Measurements from ENCODE around the gene ANO2. TPM values are rescaled to one million over a fixed set of nuclear protein-coding genes. Genes with fewer than 3 reads are reported as not detected.

Gene ANO2
- polyA plus RNA-seq, 4 donors, result 0.31 to 6.2 TPM; not detected in 2

- H3K4me3 ChIP-seq (ENCODE audit: low read depth in 1 of 3, low read length in 3 of 3), result no peak overlapping the region
- no peaks in the 10 kb centered on the region for H3K9me3 ChIP-seq (ENCODE audit: control insufficient read depth in 2 of 2, insufficient read depth in 1 of 2, low read depth in 1 of 2, low read length in 1 of 2)
- H3K27me3 ChIP-seq (ENCODE audit: control insufficient read depth in 3 of 3, insufficient read depth in 3 of 3, low read length in 3 of 3), result peaks cover 0 to 8% (median 5%) of the 10 kb centered on the region in 3 donors
- no peak for FAIRE-seq
- H3K4me1 ChIP-seq (ENCODE audit: control insufficient read depth in 3 of 3, insufficient read depth in 2 of 3, low read depth in 1 of 3, low read length in 2 of 3), result no peaks in the 10 kb centered on the region
- no peak overlapping the region for H3K27ac ChIP-seq (ENCODE audit: low read depth in 1 of 3, low read length in 2 of 3)
- DNase-seq, result no peak
- no peaks in the 10 kb centered on the region for H3K36me3 ChIP-seq (ENCODE audit: control insufficient read depth in 3 of 3, insufficient read depth in 2 of 3, low read depth in 1 of 3, low read length in 3 of 3)
Observed at GRCh38 chr12:5881666-5882065, 63.4 kb downstream of the ANO2 start.

- H3K4me3 ChIP-seq (ENCODE audit: low read depth in 1 of 3, low read length in 3 of 3), result no peak overlapping the region
- no peak overlapping the region for H3K27ac ChIP-seq (ENCODE audit: low read depth in 1 of 3, low read length in 2 of 3)
- no peaks in the 10 kb centered on the region for H3K36me3 ChIP-seq (ENCODE audit: control insufficient read depth in 3 of 3, insufficient read depth in 2 of 3, low read depth in 1 of 3, low read length in 3 of 3)
- 80 to 88% (median 84%) methylated on average over 1 of the region's 1 CpG for WGBS, 3 donors
- no peaks in the 10 kb centered on the region for H3K9me3 ChIP-seq (ENCODE audit: control insufficient read depth in 2 of 2, insufficient read depth in 1 of 2, low read depth in 1 of 2, low read length in 1 of 2)
- H3K27me3 ChIP-seq (ENCODE audit: control insufficient read depth in 3 of 3, insufficient read depth in 3 of 3, low read length in 3 of 3), result peaks cover 0 to 8% (median 5%) of the 10 kb centered on the region in 3 donors
- FAIRE-seq (no peak), DNase-seq (no peak)
- no peaks in the 10 kb centered on the region for H3K4me1 ChIP-seq (ENCODE audit: control insufficient read depth in 3 of 3, insufficient read depth in 2 of 3, low read depth in 1 of 3, low read length in 2 of 3)
Observed at GRCh38 chr12:5881101-5881606, 63.9 kb downstream of the ANO2 start.

- H3K27ac ChIP-seq (ENCODE audit: low read depth in 1 of 3, low read length in 2 of 3), result no peak overlapping the region
- DNase-seq (no peak), FAIRE-seq (no peak)
- H3K36me3 ChIP-seq (ENCODE audit: control insufficient read depth in 3 of 3, insufficient read depth in 2 of 3, low read depth in 1 of 3, low read length in 3 of 3), result no peaks in the 10 kb centered on the region
- H3K4me1 ChIP-seq (ENCODE audit: control insufficient read depth in 3 of 3, insufficient read depth in 2 of 3, low read depth in 1 of 3, low read length in 2 of 3), result no peaks in the 10 kb centered on the region
- peaks cover 0 to 3% (median 2%) of the 10 kb centered on the region in 3 donors for H3K27me3 ChIP-seq (ENCODE audit: control insufficient read depth in 3 of 3, insufficient read depth in 3 of 3, low read length in 3 of 3)
- no peaks in the 10 kb centered on the region for H3K9me3 ChIP-seq (ENCODE audit: control insufficient read depth in 2 of 2, insufficient read depth in 1 of 2, low read depth in 1 of 2, low read length in 1 of 2)
- 67 to 81% (median 69%) methylated on average over 4 of the region's 4 CpGs for WGBS, 3 donors
- H3K4me3 ChIP-seq (ENCODE audit: low read depth in 1 of 3, low read length in 3 of 3), result no peak overlapping the region
Observed at GRCh38 chr12:5875851-5876250, 69.2 kb downstream of the ANO2 start.

- WGBS, 3 donors, result 73 to 81% (median 80%) methylated on average over 8 of the region's 8 CpGs
- Histone ChIP-seq H3K27me3 (ENCODE audit: control insufficient read depth in 3 of 3, insufficient read depth in 3 of 3, low read length in 3 of 3) (peaks cover 0 to 3% (median 2%) of the 10 kb centered on the region in 3 donors), H3K27ac (ENCODE audit: low read depth in 1 of 3, low read length in 2 of 3) (no peak overlapping the region), H3K4me1 (ENCODE audit: control insufficient read depth in 3 of 3, insufficient read depth in 2 of 3, low read depth in 1 of 3, low read length in 2 of 3) (no peaks in the 10 kb centered on the region), H3K9me3 (ENCODE audit: control insufficient read depth in 2 of 2, insufficient read depth in 1 of 2, low read depth in 1 of 2, low read length in 1 of 2) (no peaks in the 10 kb centered on the region), H3K4me3 (ENCODE audit: low read depth in 1 of 3, low read length in 3 of 3) (no peak overlapping the region), H3K36me3 (ENCODE audit: control insufficient read depth in 3 of 3, insufficient read depth in 2 of 3, low read depth in 1 of 3, low read length in 3 of 3) (no peaks in the 10 kb centered on the region)
- FAIRE-seq, result no peak
- no peak for DNase-seq
Observed at GRCh38 chr12:5874514-5874913, 70.5 kb downstream of the ANO2 start.

GRCh38 chr12:5873281-5873919, 71.7 kb downstream of the ANO2 start:
- Histone ChIP-seq H3K27me3 (ENCODE audit: control insufficient read depth in 3 of 3, insufficient read depth in 3 of 3, low read length in 3 of 3) (peaks cover 0 to 2% (median 0%) of the 10 kb centered on the region in 3 donors), H3K36me3 (ENCODE audit: control insufficient read depth in 3 of 3, insufficient read depth in 2 of 3, low read depth in 1 of 3, low read length in 3 of 3) (no peaks in the 10 kb centered on the region), H3K9me3 (ENCODE audit: control insufficient read depth in 2 of 2, insufficient read depth in 1 of 2, low read depth in 1 of 2, low read length in 1 of 2) (no peaks in the 10 kb centered on the region), H3K4me1 (ENCODE audit: control insufficient read depth in 3 of 3, insufficient read depth in 2 of 3, low read depth in 1 of 3, low read length in 2 of 3) (no peaks in the 10 kb centered on the region), H3K27ac (ENCODE audit: low read depth in 1 of 3, low read length in 2 of 3) (no peak overlapping the region), H3K4me3 (ENCODE audit: low read depth in 1 of 3, low read length in 3 of 3) (no peak overlapping the region)
- 64 to 70% (median 65%) methylated on average over 10 of the region's 10 CpGs for WGBS, 3 donors
- FAIRE-seq (no peak), DNase-seq (no peak)

- Histone ChIP-seq H3K9me3 (ENCODE audit: control insufficient read depth in 2 of 2, insufficient read depth in 1 of 2, low read depth in 1 of 2, low read length in 1 of 2) (no peaks in the 10 kb centered on the region), H3K27me3 (ENCODE audit: control insufficient read depth in 3 of 3, insufficient read depth in 3 of 3, low read length in 3 of 3) (peaks cover 0 to 2% (median 0%) of the 10 kb centered on the region in 3 donors), H3K4me1 (ENCODE audit: control insufficient read depth in 3 of 3, insufficient read depth in 2 of 3, low read depth in 1 of 3, low read length in 2 of 3) (no peaks in the 10 kb centered on the region), H3K4me3 (ENCODE audit: low read depth in 1 of 3, low read length in 3 of 3) (no peak overlapping the region), H3K27ac (ENCODE audit: low read depth in 1 of 3, low read length in 2 of 3) (no peak overlapping the region), H3K36me3 (ENCODE audit: control insufficient read depth in 3 of 3, insufficient read depth in 2 of 3, low read depth in 1 of 3, low read length in 3 of 3) (no peaks in the 10 kb centered on the region)
- DNase-seq (peak; percentile 4 to 11), FAIRE-seq (no peak)
- 52 to 68% (median 64%) methylated on average over 4 of the region's 4 CpGs for WGBS, 3 donors
Observed at GRCh38 chr12:5872745-5873144, 72.3 kb downstream of the ANO2 start.

GRCh38 chr12:5871741-5872140, 73.3 kb downstream of the ANO2 start:
- DNase-seq (no peak), FAIRE-seq (no peak)
- H3K9me3 ChIP-seq (ENCODE audit: control insufficient read depth in 2 of 2, insufficient read depth in 1 of 2, low read depth in 1 of 2, low read length in 1 of 2), result no peaks in the 10 kb centered on the region
- no peak overlapping the region for H3K27ac ChIP-seq (ENCODE audit: low read depth in 1 of 3, low read length in 2 of 3)
- no peak overlapping the region for H3K4me3 ChIP-seq (ENCODE audit: low read depth in 1 of 3, low read length in 3 of 3)
- no peaks in the 10 kb centered on the region for H3K4me1 ChIP-seq (ENCODE audit: control insufficient read depth in 3 of 3, insufficient read depth in 2 of 3, low read depth in 1 of 3, low read length in 2 of 3)
- 65 to 76% (median 67%) methylated on average over 1 of the region's 1 CpG for WGBS, 3 donors
- H3K36me3 ChIP-seq (ENCODE audit: control insufficient read depth in 3 of 3, insufficient read depth in 2 of 3, low read depth in 1 of 3, low read length in 3 of 3), result no peaks in the 10 kb centered on the region
- H3K27me3 ChIP-seq (ENCODE audit: control insufficient read depth in 3 of 3, insufficient read depth in 3 of 3, low read length in 3 of 3), result peaks cover 0 to 2% (median 0%) of the 10 kb centered on the region in 3 donors

GRCh38 chr12:5870183-5870582, 74.9 kb downstream of the ANO2 start:
- 18 to 66% (median 29%) methylated on average over 3 of the region's 3 CpGs for WGBS, 3 donors
- H3K27me3 ChIP-seq (ENCODE audit: control insufficient read depth in 3 of 3, insufficient read depth in 3 of 3, low read length in 3 of 3), result peaks cover 0 to 2% (median 0%) of the 10 kb centered on the region in 3 donors
- no peak overlapping the region for H3K4me3 ChIP-seq (ENCODE audit: low read depth in 1 of 3, low read length in 3 of 3)
- no peaks in the 10 kb centered on the region for H3K4me1 ChIP-seq (ENCODE audit: control insufficient read depth in 3 of 3, insufficient read depth in 2 of 3, low read depth in 1 of 3, low read length in 2 of 3)
- no peak for FAIRE-seq
- H3K27ac ChIP-seq (ENCODE audit: low read depth in 1 of 3, low read length in 2 of 3), result no peak overlapping the region
- DNase-seq, result no peak
- H3K9me3 ChIP-seq (ENCODE audit: control insufficient read depth in 2 of 2, insufficient read depth in 1 of 2, low read depth in 1 of 2, low read length in 1 of 2), result no peaks in the 10 kb centered on the region
- H3K36me3 ChIP-seq (ENCODE audit: control insufficient read depth in 3 of 3, insufficient read depth in 2 of 3, low read depth in 1 of 3, low read length in 3 of 3), result no peaks in the 10 kb centered on the region

Measured in small intestine (tissue), 7 donors.